ENCODE data around the gene PEPD. TPM values are rescaled to one million over a fixed set of nuclear protein-coding genes. Genes with fewer than 3 reads are reported as not detected.

Gene PEPD
- total RNA-seq, 2 experiments from 2014 or later, result 17.5 to 23.0 TPM

DNA sequence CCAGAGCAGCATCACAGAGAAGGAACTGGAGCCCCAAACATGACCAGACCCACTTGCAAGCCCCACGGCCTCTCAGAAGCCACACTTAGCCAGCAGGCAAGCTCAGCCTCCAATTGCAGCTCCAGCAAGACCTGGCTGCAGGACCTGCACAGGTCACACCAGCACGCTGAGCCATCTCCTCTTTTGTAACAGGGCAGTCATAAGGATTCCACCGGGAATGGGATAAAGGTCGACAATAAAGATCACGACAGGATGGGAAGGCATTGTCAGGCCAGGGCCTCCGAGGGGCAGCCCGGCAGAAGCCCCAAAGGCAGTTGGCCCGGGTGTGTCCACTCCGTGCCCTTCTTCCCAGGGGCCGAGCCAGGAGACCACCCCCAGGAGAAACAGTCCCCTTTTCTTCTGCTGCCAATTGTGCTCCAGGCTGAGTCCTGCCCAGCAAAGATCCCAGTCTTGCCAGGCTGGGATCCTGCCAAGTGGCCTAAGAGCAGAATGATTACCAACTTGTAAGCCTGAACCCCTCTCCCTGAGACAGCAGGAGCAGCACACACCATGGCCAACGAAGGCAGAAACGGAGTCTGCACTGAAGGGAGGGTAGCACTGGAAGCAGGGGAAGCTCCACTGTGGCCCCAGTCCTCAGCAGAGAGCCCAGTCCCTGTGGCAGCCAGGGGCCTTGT lies 12.5 kb downstream of the PEPD start:
- CTCF ChIA-PET, result no interaction called here
- peaks cover 10% of the 10 kb centered on the region for H3K4me1 Mint-ChIP-seq (ENCODE audit: low read depth)
- no peaks in the 10 kb centered on the region for H3K27me3 Mint-ChIP-seq

DNA sequence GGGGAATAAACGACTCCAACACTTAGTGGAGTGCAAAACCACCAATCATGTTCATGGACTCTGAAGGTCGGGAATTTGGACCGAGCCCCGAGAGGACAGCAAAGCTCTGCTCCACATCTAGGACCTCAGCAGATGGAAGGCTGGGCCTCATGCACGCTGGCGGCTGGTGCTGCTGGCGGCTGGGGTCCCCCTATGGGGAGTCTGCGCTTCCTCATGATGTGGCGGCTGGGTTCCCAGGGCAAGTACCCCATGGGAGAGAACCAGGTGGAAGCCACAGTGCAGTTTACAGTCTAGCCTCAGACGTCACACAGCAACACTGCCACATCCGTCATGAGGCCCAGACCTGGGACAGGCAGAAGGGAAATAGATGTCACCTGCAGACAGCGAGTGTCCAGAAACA lies 13.2 kb downstream of the PEPD start:
- Mint-ChIP-seq H3K27ac (no peak overlapping the region), H3K36me3 (ENCODE audit: low read depth) (peaks cover 20% of the 10 kb centered on the region), H3K9me3 (no peaks in the 10 kb centered on the region), H3K4me1 (ENCODE audit: low read depth) (peaks cover 3% of the 10 kb centered on the region), H3K27me3 (no peaks in the 10 kb centered on the region), H3K4me3 (no peak overlapping the region)
- no peak overlapping the region for H3K27ac ChIP-seq (ENCODE audit: low read depth in 1 of 2, low read length in 2 of 2)
- TF ChIP-seq, protein P1, sequence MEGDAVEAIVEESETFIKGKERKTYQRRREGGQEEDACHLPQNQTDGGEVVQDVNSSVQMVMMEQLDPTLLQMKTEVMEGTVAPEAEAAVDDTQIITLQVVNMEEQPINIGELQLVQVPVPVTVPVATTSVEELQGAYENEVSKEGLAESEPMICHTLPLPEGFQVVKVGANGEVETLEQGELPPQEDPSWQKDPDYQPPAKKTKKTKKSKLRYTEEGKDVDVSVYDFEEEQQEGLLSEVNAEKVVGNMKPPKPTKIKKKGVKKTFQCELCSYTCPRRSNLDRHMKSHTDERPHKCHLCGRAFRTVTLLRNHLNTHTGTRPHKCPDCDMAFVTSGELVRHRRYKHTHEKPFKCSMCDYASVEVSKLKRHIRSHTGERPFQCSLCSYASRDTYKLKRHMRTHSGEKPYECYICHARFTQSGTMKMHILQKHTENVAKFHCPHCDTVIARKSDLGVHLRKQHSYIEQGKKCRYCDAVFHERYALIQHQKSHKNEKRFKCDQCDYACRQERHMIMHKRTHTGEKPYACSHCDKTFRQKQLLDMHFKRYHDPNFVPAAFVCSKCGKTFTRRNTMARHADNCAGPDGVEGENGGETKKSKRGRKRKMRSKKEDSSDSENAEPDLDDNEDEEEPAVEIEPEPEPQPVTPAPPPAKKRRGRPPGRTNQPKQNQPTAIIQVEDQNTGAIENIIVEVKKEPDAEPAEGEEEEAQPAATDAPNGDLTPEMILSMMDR (IDR thresholded peaks at IDR 0.05), result no peak
- no peaks in the 10 kb centered on the region for H3K9me3 ChIP-seq (ENCODE audit: control insufficient read depth in 1 of 2, insufficient read depth in 1 of 2, low read length in 2 of 2)
- ChIA-PET CTCF (no interaction called here), POLR2A (no interaction called here)
- ATAC-seq (ENCODE audit: poor library complexity) (no peak), DNase-seq (no peak)
- no peaks in the 10 kb centered on the region for H3K4me1 ChIP-seq (ENCODE audit: insufficient read depth, low read length)
- intact Hi-C loops (cut with DNase I, micrococcal nuclease), result no loop called here
- no peaks in the 10 kb centered on the region for H3K27me3 ChIP-seq (ENCODE audit: control insufficient read depth in 1 of 2, insufficient read depth in 2 of 2, low read length in 2 of 2)
- H3K36me3 ChIP-seq (ENCODE audit: insufficient read depth, low read length), result peaks cover 22% of the 10 kb centered on the region
- no peak overlapping the region for H3K4me3 ChIP-seq (ENCODE audit: low read length)

More for the DNA sequence above, 12.5 kb downstream of the PEPD start:
- peaks cover 22% of the 10 kb centered on the region for H3K36me3 ChIP-seq (ENCODE audit: insufficient read depth, low read length)
- no peak for DNase-seq
- intact Hi-C loops (cut with DNase I, micrococcal nuclease), result no loop called here
- peaks cover 2% of the 10 kb centered on the region for H3K4me1 ChIP-seq (ENCODE audit: insufficient read depth, low read length)
- H3K9me3 ChIP-seq (ENCODE audit: control insufficient read depth in 1 of 2, insufficient read depth in 1 of 2, low read length in 2 of 2), result no peaks in the 10 kb centered on the region
- Mint-ChIP-seq H3K36me3 (ENCODE audit: low read depth) (peaks cover 22% of the 10 kb centered on the region), H3K4me3 (no peak overlapping the region), H3K9me3 (no peaks in the 10 kb centered on the region), H3K27ac (no peak overlapping the region)
- H3K27ac ChIP-seq (ENCODE audit: low read depth in 1 of 2, low read length in 2 of 2), result no peak overlapping the region
- no peak overlapping the region for H3K4me3 ChIP-seq (ENCODE audit: low read length)
- no peak for ATAC-seq (ENCODE audit: poor library complexity)
- H3K27me3 ChIP-seq (ENCODE audit: control insufficient read depth in 1 of 2, insufficient read depth in 2 of 2, low read length in 2 of 2), result no peaks in the 10 kb centered on the region
- TF ChIP-seq, protein P1 (IDR thresholded peaks at IDR 0.05), result no peak
- POLR2A ChIA-PET, result no interaction called here

DNA sequence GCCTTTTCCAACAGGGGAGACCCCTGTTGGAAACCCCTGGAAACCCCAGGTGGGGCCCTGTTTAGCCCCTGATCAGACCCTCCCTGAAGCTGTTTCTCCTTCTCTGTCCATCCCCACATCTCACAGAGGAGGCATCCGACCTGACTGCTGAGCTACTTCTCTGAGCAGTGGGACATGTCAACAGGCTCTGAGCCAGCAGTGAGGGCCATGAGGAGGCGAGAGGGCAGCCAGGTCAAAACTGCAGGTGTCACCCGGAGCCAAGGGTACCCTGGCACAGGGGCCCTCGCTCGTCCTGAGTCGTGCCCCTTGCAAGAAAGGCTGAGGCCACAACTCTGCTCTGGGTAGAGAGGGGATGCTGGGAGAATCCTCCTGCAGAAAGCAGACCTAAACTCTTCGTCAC lies 13.6 kb downstream of the PEPD start:
- Mint-ChIP-seq H3K27me3 (no peaks in the 10 kb centered on the region), H3K4me3 (no peak overlapping the region), H3K36me3 (ENCODE audit: low read depth) (peaks cover 16% of the 10 kb centered on the region), H3K27ac (no peak overlapping the region), H3K9me3 (no peaks in the 10 kb centered on the region), H3K4me1 (ENCODE audit: low read depth) (no peaks in the 10 kb centered on the region)
- Histone ChIP-seq H3K4me3 (ENCODE audit: low read length) (no peak overlapping the region), H3K4me1 (ENCODE audit: insufficient read depth, low read length) (peaks cover 2% of the 10 kb centered on the region), H3K9me3 (ENCODE audit: control insufficient read depth in 1 of 2, insufficient read depth in 1 of 2, low read length in 2 of 2) (no peaks in the 10 kb centered on the region), H3K27ac (ENCODE audit: low read depth in 1 of 2, low read length in 2 of 2) (no peak overlapping the region), H3K27me3 (ENCODE audit: control insufficient read depth in 1 of 2, insufficient read depth in 2 of 2, low read length in 2 of 2) (no peaks in the 10 kb centered on the region), H3K36me3 (ENCODE audit: insufficient read depth, low read length) (peaks cover 22% of the 10 kb centered on the region)
- TF ChIP-seq, protein P1 (IDR thresholded peaks at IDR 0.05), result no peak
- ChIA-PET POLR2A (no interaction called here), CTCF (no interaction called here)
- no peak for ATAC-seq (ENCODE audit: poor library complexity)
- DNase-seq, result no peak
- intact Hi-C loops (cut with DNase I, micrococcal nuclease), result no loop called here

All from CD4-positive, alpha-beta T cell (primary cell).